Measurements from ENCODE around the gene TBC1D9. TPM values are rescaled to one million over a fixed set of nuclear protein-coding genes. Genes with fewer than 3 reads are reported as not detected.
A peak's percentile ranks its signal among the peaks of the same experiment; 100 is the strongest.

TBC1D9 gene
- total RNA-seq, 1 donor from 2014 or later, result 0.07 TPM

DNA sequence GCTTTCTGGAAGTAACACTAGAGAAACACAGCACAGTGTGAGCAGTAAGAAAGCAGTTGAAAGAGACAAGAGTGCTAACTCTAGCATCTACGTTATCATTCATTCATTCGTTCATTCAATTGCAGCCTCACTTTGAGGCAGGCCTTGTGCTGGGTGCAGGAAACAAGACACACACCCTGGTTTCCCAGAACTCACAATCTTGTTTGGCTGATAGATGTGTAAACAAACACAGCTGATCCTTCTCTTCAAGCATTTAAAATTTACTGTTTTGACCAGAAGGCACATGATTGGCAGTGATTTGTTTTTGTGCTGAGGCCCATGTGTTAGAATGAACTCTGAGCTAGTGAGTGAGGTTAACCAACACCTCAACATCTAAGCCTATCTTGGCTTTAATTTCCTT is 20.4 kb upstream of the TBC1D9 start:
- intact Hi-C loops (cut with micrococcal nuclease), result no loop called here
- no peak overlapping the region for H3K4me3 Mint-ChIP-seq (ENCODE audit: low read depth)

DNA sequence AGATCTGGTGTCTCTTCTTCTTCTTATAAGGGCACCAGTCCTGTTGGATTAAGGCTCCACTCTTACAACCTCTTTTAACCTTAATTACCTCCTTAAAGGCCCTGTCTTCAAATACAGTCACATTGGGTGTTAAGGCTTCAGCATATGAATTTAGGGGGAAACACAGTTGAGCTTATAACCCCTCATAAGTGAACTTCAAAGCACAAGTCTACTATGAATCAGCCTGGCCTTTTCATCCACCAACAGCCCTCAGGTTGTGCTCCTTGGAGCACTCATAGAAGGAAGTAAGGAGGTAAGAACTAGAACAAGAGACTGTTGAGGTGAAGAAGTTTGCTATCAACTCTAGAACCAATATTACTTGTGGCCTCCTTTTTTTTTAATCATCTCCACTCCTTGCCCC is 18.8 kb upstream of the TBC1D9 start:
- DNase-seq (ENCODE audit: low spot score), result no peak
- H3K27me3 Mint-ChIP-seq (ENCODE audit: low read depth), result peaks cover 2% of the 10 kb centered on the region
- H3K4me3 Mint-ChIP-seq (ENCODE audit: low read depth), result no peak overlapping the region
- no peaks in the 10 kb centered on the region for H3K36me3 Mint-ChIP-seq (ENCODE audit: low read depth)
- H3K9me3 Mint-ChIP-seq, result no peaks in the 10 kb centered on the region
- no peak overlapping the region for H3K27ac Mint-ChIP-seq
- intact Hi-C loops (cut with micrococcal nuclease), result no loop called here
- no peaks in the 10 kb centered on the region for H3K4me1 Mint-ChIP-seq (ENCODE audit: low read depth)

More for the DNA sequence above, 20.4 kb upstream of the TBC1D9 start:
- H3K4me1 Mint-ChIP-seq (ENCODE audit: low read depth), result no peaks in the 10 kb centered on the region
- DNase-seq (ENCODE audit: low spot score), result no peak
- H3K27me3 Mint-ChIP-seq (ENCODE audit: low read depth), result peaks cover 2% of the 10 kb centered on the region
- no peaks in the 10 kb centered on the region for H3K9me3 Mint-ChIP-seq
- no peaks in the 10 kb centered on the region for H3K36me3 Mint-ChIP-seq (ENCODE audit: low read depth)
- H3K27ac Mint-ChIP-seq, result no peak overlapping the region

DNA sequence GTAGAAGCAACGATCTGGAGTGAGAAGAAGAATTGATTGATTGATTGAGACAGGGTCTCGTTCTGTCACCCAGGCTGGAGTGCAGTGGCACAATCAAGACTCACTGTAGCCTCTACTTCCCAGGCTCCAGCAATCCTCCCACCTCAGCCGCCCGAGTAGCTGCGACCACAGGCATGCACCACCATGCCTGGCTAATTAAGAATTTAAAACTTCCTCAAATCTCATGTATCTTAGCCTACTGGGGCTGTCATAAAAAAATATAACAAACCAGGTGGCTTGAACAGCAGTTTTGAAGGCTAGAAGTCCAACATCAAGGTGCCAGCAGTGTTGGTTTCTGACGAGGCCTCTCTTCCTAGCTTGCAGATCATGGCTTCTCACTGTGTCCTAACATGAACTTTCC is 18.3 kb upstream of the TBC1D9 start:
- H3K4me3 Mint-ChIP-seq (ENCODE audit: low read depth), result no peak overlapping the region
- no peaks in the 10 kb centered on the region for H3K36me3 Mint-ChIP-seq (ENCODE audit: low read depth)
- DNase-seq (ENCODE audit: low spot score), result no peak
- peaks cover 2% of the 10 kb centered on the region for H3K27me3 Mint-ChIP-seq (ENCODE audit: low read depth)
- H3K9me3 Mint-ChIP-seq, result no peaks in the 10 kb centered on the region
- H3K27ac Mint-ChIP-seq, result no peak overlapping the region
- intact Hi-C loops (cut with micrococcal nuclease), result no loop called here
- no peaks in the 10 kb centered on the region for H3K4me1 Mint-ChIP-seq (ENCODE audit: low read depth)

DNA sequence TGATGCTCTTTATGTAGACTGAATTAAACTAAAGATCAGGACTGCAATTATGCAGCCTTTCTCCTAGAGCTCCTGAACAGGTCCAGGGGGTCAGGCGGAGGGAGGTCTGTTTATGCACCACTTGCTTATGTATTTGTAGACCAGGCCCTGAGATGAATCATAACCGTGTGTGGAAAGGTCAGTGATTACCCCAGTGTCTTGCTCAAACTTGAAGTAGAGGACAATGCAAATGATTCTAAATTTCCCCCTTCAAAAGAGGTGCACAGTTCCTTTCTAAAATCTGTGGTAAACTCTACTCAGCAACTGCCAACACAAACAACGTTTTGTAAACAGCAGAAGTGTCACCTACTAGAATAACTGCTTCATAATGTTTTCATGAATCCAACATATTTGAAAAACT is 13.0 kb upstream of the TBC1D9 start:
- no peaks in the 10 kb centered on the region for H3K4me1 Mint-ChIP-seq (ENCODE audit: low read depth)
- H3K27me3 Mint-ChIP-seq (ENCODE audit: low read depth), result peaks cover 14% of the 10 kb centered on the region
- no peaks in the 10 kb centered on the region for H3K9me3 Mint-ChIP-seq
- no peak for DNase-seq (ENCODE audit: low spot score)
- H3K27ac Mint-ChIP-seq, result no peak overlapping the region
- intact Hi-C loops (cut with micrococcal nuclease), result no loop called here
- H3K4me3 Mint-ChIP-seq (ENCODE audit: low read depth), result no peak overlapping the region
- no peaks in the 10 kb centered on the region for H3K36me3 Mint-ChIP-seq (ENCODE audit: low read depth)

DNA sequence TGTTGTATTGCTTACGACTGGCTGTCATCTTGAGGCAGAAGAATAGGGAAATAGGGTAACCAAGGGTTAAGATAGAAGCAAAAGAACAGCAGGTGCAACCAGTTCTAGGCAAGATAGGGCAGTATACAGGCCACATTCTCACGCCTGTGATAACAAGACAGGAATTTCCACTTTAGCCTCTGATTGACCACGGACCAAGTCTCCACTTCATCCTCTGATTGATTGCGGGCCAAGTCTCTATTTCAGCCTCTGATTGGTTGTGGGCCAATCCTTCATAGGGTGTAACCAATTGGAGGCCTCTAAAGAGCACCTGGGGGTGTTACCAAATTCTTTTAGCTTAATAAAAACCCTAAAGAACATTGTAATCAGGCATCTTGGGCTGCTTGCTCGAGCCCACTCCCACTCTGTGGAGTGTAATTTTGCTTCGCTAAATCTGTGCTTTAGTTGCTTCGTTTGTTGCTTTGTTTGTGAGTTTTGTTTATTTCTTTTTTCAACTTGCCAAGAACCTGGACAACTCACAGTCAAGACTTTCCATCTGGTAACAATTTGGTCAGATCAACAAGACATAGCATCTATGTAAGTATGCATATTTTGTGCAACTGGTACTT is 8.7 kb upstream of the TBC1D9 start:
- no peak for DNase-seq (ENCODE audit: low spot score)
- no peaks in the 10 kb centered on the region for H3K9me3 Mint-ChIP-seq
- no peak overlapping the region for H3K4me3 Mint-ChIP-seq (ENCODE audit: low read depth)
- intact Hi-C loops (cut with micrococcal nuclease), result loop anchor here (1.0 kb wide), 1 partner anchor 15 kb away; no protein-coding TSS in a partner anchor
- peaks cover 18% of the 10 kb centered on the region for H3K27me3 Mint-ChIP-seq (ENCODE audit: low read depth)
- no peak overlapping the region for H3K27ac Mint-ChIP-seq
- no peaks in the 10 kb centered on the region for H3K4me1 Mint-ChIP-seq (ENCODE audit: low read depth)
- no peaks in the 10 kb centered on the region for H3K36me3 Mint-ChIP-seq (ENCODE audit: low read depth)

GRCh38 chr4:140762202-140762601 is 6.0 kb upstream of the TBC1D9 start:
- no peak for DNase-seq (ENCODE audit: low spot score)
- Mint-ChIP-seq H3K9me3 (no peaks in the 10 kb centered on the region), H3K27me3 (ENCODE audit: low read depth) (peaks cover 35% of the 10 kb centered on the region), H3K4me3 (ENCODE audit: low read depth) (no peak overlapping the region), H3K27ac (no peak overlapping the region), H3K36me3 (ENCODE audit: low read depth) (no peaks in the 10 kb centered on the region), H3K4me1 (ENCODE audit: low read depth) (peaks cover 2% of the 10 kb centered on the region)
- intact Hi-C loops (cut with micrococcal nuclease), result no loop called here

GRCh38 chr4:140757232-140757630 is 1.0 kb upstream of the TBC1D9 start:
- Mint-ChIP-seq H3K27ac (no peak overlapping the region), H3K27me3 (ENCODE audit: low read depth) (peaks cover 54% of the 10 kb centered on the region), H3K4me3 (ENCODE audit: low read depth) (peak overlapping the region; percentile 37), H3K36me3 (ENCODE audit: low read depth) (no peaks in the 10 kb centered on the region), H3K4me1 (ENCODE audit: low read depth) (peaks cover 4% of the 10 kb centered on the region), H3K9me3 (no peaks in the 10 kb centered on the region)
- intact Hi-C loops (cut with micrococcal nuclease), result no loop called here
- DNase-seq (ENCODE audit: low spot score), result no peak

- intact Hi-C loops (cut with micrococcal nuclease), result no loop called here
- Mint-ChIP-seq H3K36me3 (ENCODE audit: low read depth) (no peaks in the 10 kb centered on the region), H3K4me1 (ENCODE audit: low read depth) (peaks cover 4% of the 10 kb centered on the region), H3K27me3 (ENCODE audit: low read depth) (peaks cover 62% of the 10 kb centered on the region), H3K27ac (no peak overlapping the region), H3K9me3 (no peaks in the 10 kb centered on the region), H3K4me3 (ENCODE audit: low read depth) (peak overlapping the region; percentile 42)
- DNase-seq (ENCODE audit: low spot score), result no peak
Observed at GRCh38 chr4:140755774-140756318, 339 bp downstream of the TBC1D9 start.

DNA sequence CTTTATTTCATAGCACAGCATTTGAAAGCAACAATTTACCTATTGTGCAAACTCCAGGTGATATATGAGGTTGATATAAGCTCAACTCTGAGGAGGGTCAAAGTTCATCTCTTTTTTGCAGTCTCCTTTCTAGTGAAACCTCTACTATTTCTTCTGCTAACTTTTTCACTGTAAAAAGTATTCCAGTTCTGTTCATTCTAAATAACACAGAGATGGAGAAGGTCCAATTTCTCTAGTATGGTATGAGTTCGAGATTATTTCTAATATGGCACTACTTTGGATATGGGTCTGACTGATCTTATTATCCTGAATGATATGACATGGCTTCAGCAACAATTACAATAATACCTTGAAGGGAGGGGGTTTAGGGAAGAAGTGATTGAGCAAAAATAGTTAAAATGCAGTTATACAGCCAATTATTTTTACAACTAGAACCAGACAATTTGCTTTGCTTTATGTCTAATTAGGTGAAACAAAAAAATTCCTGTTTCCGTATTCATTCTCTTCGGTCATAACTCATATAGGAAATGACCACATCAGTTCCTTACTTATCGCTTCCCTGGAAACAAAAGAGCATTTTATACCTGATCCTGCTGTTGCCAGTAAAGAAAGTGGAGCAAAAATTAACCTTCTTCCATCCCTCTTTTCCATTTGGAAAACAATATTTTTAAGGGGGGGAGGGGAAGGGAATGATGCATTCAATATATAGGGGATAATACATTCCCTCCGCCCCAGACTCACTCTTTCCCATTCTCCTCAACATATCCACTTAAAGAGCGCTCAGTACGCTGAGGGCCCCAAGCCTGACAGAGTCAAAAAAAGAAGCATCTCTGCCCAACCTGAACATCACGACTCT is 1.0 kb downstream of the TBC1D9 start:
- Mint-ChIP-seq H3K4me1 (ENCODE audit: low read depth) (peaks cover 4% of the 10 kb centered on the region), H3K4me3 (ENCODE audit: low read depth) (no peak overlapping the region), H3K27me3 (ENCODE audit: low read depth) (peaks cover 62% of the 10 kb centered on the region), H3K36me3 (ENCODE audit: low read depth) (no peaks in the 10 kb centered on the region), H3K27ac (no peak overlapping the region), H3K9me3 (no peaks in the 10 kb centered on the region)
- no peak for DNase-seq (ENCODE audit: low spot score)
- intact Hi-C loops (cut with micrococcal nuclease), result no loop called here

DNA sequence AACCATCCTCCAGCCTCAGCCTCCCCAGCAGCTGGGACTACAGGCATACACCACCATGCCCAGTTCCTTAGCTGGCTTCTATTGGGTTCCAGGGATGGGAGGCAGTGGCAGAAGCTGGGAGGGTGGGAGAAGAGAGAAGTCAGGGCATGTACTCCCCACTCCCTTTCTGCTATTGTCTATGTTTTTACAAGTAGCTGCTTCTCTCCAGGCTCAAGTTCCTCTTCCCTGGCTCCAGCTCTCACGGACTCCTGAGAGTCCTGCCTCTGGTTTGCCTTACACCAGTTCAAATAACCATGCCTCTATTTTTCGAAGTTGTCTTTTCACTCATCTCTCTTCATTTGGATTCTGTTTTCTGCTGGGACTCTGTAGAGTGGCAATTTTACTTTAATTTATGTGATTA is 2.9 kb downstream of the TBC1D9 start:
- Mint-ChIP-seq H3K27me3 (ENCODE audit: low read depth) (peaks cover 59% of the 10 kb centered on the region), H3K4me1 (ENCODE audit: low read depth) (peaks cover 4% of the 10 kb centered on the region), H3K4me3 (ENCODE audit: low read depth) (no peak overlapping the region), H3K36me3 (ENCODE audit: low read depth) (no peaks in the 10 kb centered on the region), H3K9me3 (no peaks in the 10 kb centered on the region), H3K27ac (no peak overlapping the region)
- intact Hi-C loops (cut with micrococcal nuclease), result no loop called here
- DNase-seq (ENCODE audit: low spot score), result no peak

- DNase-seq (ENCODE audit: low spot score), result no peak
- H3K27ac Mint-ChIP-seq, result no peak overlapping the region
- peaks cover 2% of the 10 kb centered on the region for H3K4me1 Mint-ChIP-seq (ENCODE audit: low read depth)
- H3K36me3 Mint-ChIP-seq (ENCODE audit: low read depth), result no peaks in the 10 kb centered on the region
- H3K4me3 Mint-ChIP-seq (ENCODE audit: low read depth), result no peak overlapping the region
- no peaks in the 10 kb centered on the region for H3K9me3 Mint-ChIP-seq
- peaks cover 53% of the 10 kb centered on the region for H3K27me3 Mint-ChIP-seq (ENCODE audit: low read depth)
- intact Hi-C loops (cut with micrococcal nuclease), result no loop called here
Observed at GRCh38 chr4:140752291-140753068, 3.7 kb downstream of the TBC1D9 start.

- no peaks in the 10 kb centered on the region for H3K9me3 Mint-ChIP-seq
Observed at GRCh38 chr4:140750470-140750869, 5.7 kb downstream of the TBC1D9 start.

More at GRCh38 chr4:140750470-140750869, 5.7 kb downstream of the TBC1D9 start:
- Mint-ChIP-seq H3K27ac (no peak overlapping the region), H3K27me3 (ENCODE audit: low read depth) (peaks cover 45% of the 10 kb centered on the region), H3K36me3 (ENCODE audit: low read depth) (no peaks in the 10 kb centered on the region), H3K4me3 (ENCODE audit: low read depth) (no peak overlapping the region), H3K4me1 (ENCODE audit: low read depth) (peaks cover 1% of the 10 kb centered on the region)
- DNase-seq (ENCODE audit: low spot score), result no peak
- intact Hi-C loops (cut with micrococcal nuclease), result loop anchor here (1.0 kb wide), 1 partner anchor 14 kb away; no protein-coding TSS in a partner anchor
